ENCODE measurements around the gene PMPCB.

GRCh38 chr7:103293526-103293925 lies 3.7 kb upstream of the PMPCB start:
- TF ChIP-seq CTCF (conservative IDR thresholded peaks at IDR 0.05; ENCODE audit: low read length) (no peak), EZH2phosphoT487 (IDR thresholded peaks at IDR 0.05; ENCODE audit: borderline replicate concordance, low read depth, low read length) (no peak)
